Measurements from ENCODE around the gene MPP2.
"Not testable (repeated sequence)": the region's sequence is repeated elsewhere in the genome, so short reads cannot be mapped to it uniquely, and the experiment has no call there.

Gene MPP2

GRCh38 chr17:43907425-43907981 lies at the start of gene MPP2:
MPP2 (minus strand) TSS chr17:43907536; CDS start chr17:43904460, 3,076 bp downstream.
- DNase-seq (ENCODE audit: low spot score): peak; percentile 95

GRCh38 chr17:43956222-43956621 lies 48.9 kb upstream of the MPP2 start:
- no peak for DNase-seq (ENCODE audit: low spot score)

GRCh38 chr17:43953746-43954145 lies 46.4 kb upstream of the MPP2 start, which contains the start of gene PYY:
PYY (minus strand) TSS chr17:43953940; CDS start chr17:43953483, 457 bp downstream.
- DNase-seq (ENCODE audit: low spot score): peak; percentile 53

- peak; percentile 89 for DNase-seq (ENCODE audit: low spot score)
Observed at GRCh38 chr17:43952724-43953666, 45.7 kb upstream of the MPP2 start.

- peak; percentile 74 for DNase-seq (ENCODE audit: low spot score)
Observed at GRCh38 chr17:43952351-43952723, 45.0 kb upstream of the MPP2 start.

- no peak for DNase-seq (ENCODE audit: low spot score)
Observed at GRCh38 chr17:43951750-43952149, 44.4 kb upstream of the MPP2 start.

- no peak for DNase-seq (ENCODE audit: low spot score)
Observed at GRCh38 chr17:43950554-43950953, 43.2 kb upstream of the MPP2 start.

GRCh38 chr17:43949781-43950180 lies 42.4 kb upstream of the MPP2 start:
- no peak for DNase-seq (ENCODE audit: low spot score)

- no peak for DNase-seq (ENCODE audit: low spot score)
Observed at GRCh38 chr17:43946781-43947180, 39.4 kb upstream of the MPP2 start.

GRCh38 chr17:43945074-43945829 lies 37.9 kb upstream of the MPP2 start:
- no peak for DNase-seq (ENCODE audit: low spot score)

GRCh38 chr17:43942051-43942685 lies 34.8 kb upstream of the MPP2 start, which contains the start of gene PPY:
PPY (minus strand) TSS chr17:43942476; CDS start chr17:43941654, 822 bp downstream.
- peak; percentile 46 for DNase-seq (ENCODE audit: low spot score)

- DNase-seq (ENCODE audit: low spot score): peak; percentile 81
Observed at GRCh38 chr17:43940630-43941029, 33.3 kb upstream of the MPP2 start.

- no peak for DNase-seq (ENCODE audit: low spot score)
Observed at GRCh38 chr17:43939886-43940285, 32.5 kb upstream of the MPP2 start.

- DNase-seq (ENCODE audit: low spot score): not testable (repeated sequence)
Observed at GRCh38 chr17:43939452-43939851, 32.1 kb upstream of the MPP2 start.

- peak; percentile 52 for DNase-seq (ENCODE audit: low spot score)
Observed at GRCh38 chr17:43938838-43939182, 31.5 kb upstream of the MPP2 start.

GRCh38 chr17:43936434-43936833 lies 29.1 kb upstream of the MPP2 start:
- DNase-seq (ENCODE audit: low spot score): no peak

GRCh38 chr17:43935926-43936261 lies 28.6 kb upstream of the MPP2 start:
- no peak for DNase-seq (ENCODE audit: low spot score)

- no peak for DNase-seq (ENCODE audit: low spot score)
Observed at GRCh38 chr17:43935204-43935925, 28.0 kb upstream of the MPP2 start.

- DNase-seq (ENCODE audit: low spot score): no peak
Observed at GRCh38 chr17:43932923-43933322, 25.6 kb upstream of the MPP2 start.

- DNase-seq (ENCODE audit: low spot score): no peak
Observed at GRCh38 chr17:43932357-43932756, 25.0 kb upstream of the MPP2 start.

- DNase-seq (ENCODE audit: low spot score): no peak
Observed at GRCh38 chr17:43931062-43931571, 23.8 kb upstream of the MPP2 start.

Measured in ecto neural progenitor cell (in vitro differentiated cells).